ENCODE data around the gene U2AF1L4.

DNA sequence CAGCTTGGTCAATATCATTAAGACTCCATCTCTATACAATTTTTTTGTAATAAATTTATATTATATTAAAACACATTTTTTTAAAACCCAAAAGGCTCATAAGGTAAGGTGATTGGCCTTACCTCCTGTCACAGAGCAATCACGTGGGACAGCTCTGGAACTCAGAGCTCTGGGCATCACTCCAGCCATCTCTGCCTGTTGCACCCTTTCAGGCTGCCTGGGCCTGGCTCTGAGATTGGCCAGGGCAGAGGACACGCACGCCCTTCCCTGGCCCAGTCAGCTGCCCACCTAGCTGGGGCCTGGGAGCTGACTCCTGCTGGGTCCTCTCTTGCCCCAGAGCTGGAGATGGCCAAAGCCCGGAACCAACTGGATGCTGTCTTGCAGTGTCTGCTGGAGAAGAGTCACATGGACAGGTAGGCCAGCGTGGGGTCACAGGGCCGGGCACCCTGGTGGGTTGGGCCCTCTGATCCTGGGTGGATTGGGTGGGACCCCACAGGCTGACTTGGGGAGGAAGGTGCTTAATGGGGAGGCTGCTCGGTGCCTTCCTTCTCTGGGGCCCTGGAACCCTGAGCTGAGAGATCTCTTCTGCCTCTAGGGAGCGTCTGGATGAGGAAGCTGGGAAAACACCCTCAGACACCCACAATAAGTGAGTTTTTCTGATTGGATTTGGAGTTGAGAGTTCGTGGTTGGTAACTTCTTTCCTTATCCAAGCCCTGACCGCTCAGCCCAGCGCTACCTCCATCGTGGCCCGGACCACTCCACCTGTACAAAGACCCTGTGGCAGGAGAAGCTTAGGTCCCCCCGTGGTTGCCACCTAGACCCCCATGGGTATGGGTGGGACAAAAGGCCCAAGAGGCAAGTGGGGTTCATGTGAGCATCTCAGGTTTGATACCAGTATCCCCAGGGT is 6.9 kb upstream of the U2AF1L4 start:
- TF ChIP-seq, protein P1, sequence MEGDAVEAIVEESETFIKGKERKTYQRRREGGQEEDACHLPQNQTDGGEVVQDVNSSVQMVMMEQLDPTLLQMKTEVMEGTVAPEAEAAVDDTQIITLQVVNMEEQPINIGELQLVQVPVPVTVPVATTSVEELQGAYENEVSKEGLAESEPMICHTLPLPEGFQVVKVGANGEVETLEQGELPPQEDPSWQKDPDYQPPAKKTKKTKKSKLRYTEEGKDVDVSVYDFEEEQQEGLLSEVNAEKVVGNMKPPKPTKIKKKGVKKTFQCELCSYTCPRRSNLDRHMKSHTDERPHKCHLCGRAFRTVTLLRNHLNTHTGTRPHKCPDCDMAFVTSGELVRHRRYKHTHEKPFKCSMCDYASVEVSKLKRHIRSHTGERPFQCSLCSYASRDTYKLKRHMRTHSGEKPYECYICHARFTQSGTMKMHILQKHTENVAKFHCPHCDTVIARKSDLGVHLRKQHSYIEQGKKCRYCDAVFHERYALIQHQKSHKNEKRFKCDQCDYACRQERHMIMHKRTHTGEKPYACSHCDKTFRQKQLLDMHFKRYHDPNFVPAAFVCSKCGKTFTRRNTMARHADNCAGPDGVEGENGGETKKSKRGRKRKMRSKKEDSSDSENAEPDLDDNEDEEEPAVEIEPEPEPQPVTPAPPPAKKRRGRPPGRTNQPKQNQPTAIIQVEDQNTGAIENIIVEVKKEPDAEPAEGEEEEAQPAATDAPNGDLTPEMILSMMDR (IDR thresholded peaks at IDR 0.05), result no peak
- TF ChIP-seq POLR2A (IDR thresholded peaks at IDR 0.05), result no peak
- TF ChIP-seq POLR2AphosphoS5 (IDR thresholded peaks at IDR 0.05; ENCODE audit: insufficient read depth in 1 of 2, low read depth in 1 of 2), result no peak
